ENCODE results near the gene CT47C1. TPM values are rescaled to one million over a fixed set of nuclear protein-coding genes. Genes with fewer than 3 reads are reported as not detected.

CT47C1 gene
- total and polyA plus RNA-seq, 10 of the 15 experiments (the other 5 are each of a cell fraction or from before 2014, with no cell fraction given), result not detected

- no TSS peak for BruUV-seq (replicated peaks)
- POLR2A ChIA-PET, result no interaction called here
- ATAC-seq (no peak), FAIRE-seq (no peak), DNase-seq (ENCODE audit: low read depth, low spot score) (no peak)
- H3K79me2 ChIP-seq (ENCODE audit: control insufficient read depth, insufficient read depth, low read length), result no peaks in the 10 kb centered on the region
- H3K9me3 ChIP-seq (replicated peaks; ENCODE audit: control insufficient read depth, insufficient read depth, low read length), result no peaks in the 10 kb centered on the region
- no peaks in the 10 kb centered on the region for H3K4me1 ChIP-seq (ENCODE audit: control insufficient read depth, insufficient read depth, low read length)
- H3K27me3 ChIP-seq (replicated peaks in 1 of 2; ENCODE audit: control insufficient read depth in 2 of 2, insufficient read depth in 2 of 2, low read length in 1 of 2), result peaks cover 0 to 2% of the 10 kb centered on the region in 2 experiments; a peak in 2 of 4 replicates
- intact Hi-C loops (cut with micrococcal nuclease; ENCODE audit: unreplicated experiment), result no loop called here
- CTCF ChIA-PET, result interaction anchor here (0.6 kb wide), 1 partner anchor 377 kb away, joined by 3 read pairs; no protein-coding TSS in a partner anchor
- WGBS (ENCODE audit: insufficient coverage, insufficient replicate concordance, low lambda C conversion rate, missing lambda C conversion rate), result 33% methylated on average over 6 of the region's 6 CpGs
- SMC1A ChIA-PET (ENCODE audit: uncharacterized antibody, unreplicated experiment), result interaction anchor here (0.7 to 1.0 kb wide), 2 partner anchors 9 to 57 kb away, joined by 3 to 4 read pairs; no protein-coding TSS in a partner anchor
- H3K4me3 ChIP-seq, result no peak overlapping the region
- H3K9ac ChIP-seq (ENCODE audit: control insufficient read depth, insufficient read depth, low read length), result no peak overlapping the region
- RAD21 ChIA-PET (ENCODE audit: unreplicated experiment), result no interaction called here
- no peak overlapping the region for H3K4me2 ChIP-seq (ENCODE audit: control insufficient read depth, insufficient read depth)
- TF ChIP-seq MXI1 (IDR thresholded peaks at IDR 0.05; ENCODE audit: low read depth, low read length), result no peak
- no peak for TF ChIP-seq RFX5 (IDR thresholded peaks at IDR 0.05; ENCODE audit: low read depth, low read length)
- TF ChIP-seq, protein P1, sequence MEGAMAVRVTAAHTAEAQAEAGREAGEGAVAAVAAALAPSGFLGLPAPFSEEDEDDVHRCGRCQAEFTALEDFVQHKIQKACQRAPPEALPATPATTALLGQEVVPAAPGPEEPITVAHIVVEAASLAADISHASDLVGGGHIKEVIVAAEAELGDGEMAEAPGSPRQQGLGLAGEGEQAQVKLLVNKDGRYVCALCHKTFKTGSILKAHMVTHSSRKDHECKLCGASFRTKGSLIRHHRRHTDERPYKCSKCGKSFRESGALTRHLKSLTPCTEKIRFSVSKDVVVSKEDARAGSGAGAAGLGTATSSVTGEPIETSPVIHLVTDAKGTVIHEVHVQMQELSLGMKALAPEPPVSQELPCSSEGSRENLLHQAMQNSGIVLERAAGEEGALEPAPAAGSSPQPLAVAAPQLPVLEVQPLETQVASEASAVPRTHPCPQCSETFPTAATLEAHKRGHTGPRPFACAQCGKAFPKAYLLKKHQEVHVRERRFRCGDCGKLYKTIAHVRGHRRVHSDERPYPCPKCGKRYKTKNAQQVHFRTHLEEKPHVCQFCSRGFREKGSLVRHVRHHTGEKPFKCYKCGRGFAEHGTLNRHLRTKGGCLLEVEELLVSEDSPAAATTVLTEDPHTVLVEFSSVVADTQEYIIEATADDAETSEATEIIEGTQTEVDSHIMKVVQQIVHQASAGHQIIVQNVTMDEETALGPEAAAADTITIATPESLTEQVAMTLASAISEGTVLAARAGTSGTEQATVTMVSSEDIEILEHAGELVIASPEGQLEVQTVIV (IDR thresholded peaks at IDR 0.05; ENCODE audit: borderline replicate concordance, partially characterized antibody), result no peak
- no peak for TF ChIP-seq NR2C2 (IDR thresholded peaks at IDR 0.05; ENCODE audit: borderline replicate concordance, control insufficient read depth, insufficient read length, low read depth)
- TF ChIP-seq, protein P2, sequence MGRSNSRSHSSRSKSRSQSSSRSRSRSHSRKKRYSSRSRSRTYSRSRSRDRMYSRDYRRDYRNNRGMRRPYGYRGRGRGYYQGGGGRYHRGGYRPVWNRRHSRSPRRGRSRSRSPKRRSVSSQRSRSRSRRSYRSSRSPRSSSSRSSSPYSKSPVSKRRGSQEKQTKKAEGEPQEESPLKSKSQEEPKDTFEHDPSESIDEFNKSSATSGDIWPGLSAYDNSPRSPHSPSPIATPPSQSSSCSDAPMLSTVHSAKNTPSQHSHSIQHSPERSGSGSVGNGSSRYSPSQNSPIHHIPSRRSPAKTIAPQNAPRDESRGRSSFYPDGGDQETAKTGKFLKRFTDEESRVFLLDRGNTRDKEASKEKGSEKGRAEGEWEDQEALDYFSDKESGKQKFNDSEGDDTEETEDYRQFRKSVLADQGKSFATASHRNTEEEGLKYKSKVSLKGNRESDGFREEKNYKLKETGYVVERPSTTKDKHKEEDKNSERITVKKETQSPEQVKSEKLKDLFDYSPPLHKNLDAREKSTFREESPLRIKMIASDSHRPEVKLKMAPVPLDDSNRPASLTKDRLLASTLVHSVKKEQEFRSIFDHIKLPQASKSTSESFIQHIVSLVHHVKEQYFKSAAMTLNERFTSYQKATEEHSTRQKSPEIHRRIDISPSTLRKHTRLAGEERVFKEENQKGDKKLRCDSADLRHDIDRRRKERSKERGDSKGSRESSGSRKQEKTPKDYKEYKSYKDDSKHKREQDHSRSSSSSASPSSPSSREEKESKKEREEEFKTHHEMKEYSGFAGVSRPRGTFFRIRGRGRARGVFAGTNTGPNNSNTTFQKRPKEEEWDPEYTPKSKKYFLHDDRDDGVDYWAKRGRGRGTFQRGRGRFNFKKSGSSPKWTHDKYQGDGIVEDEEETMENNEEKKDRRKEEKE (IDR thresholded peaks at IDR 0.05), result no peak
- no peak for TF ChIP-seq PAX5 (IDR thresholded peaks at IDR 0.05; ENCODE audit: borderline replicate concordance, low read depth, low read length)
- no peak for TF ChIP-seq TCF7 (IDR thresholded peaks at IDR 0.05; ENCODE audit: borderline replicate concordance)
- TF ChIP-seq SIN3A (IDR thresholded peaks at IDR 0.05; ENCODE audit: low read depth, low read length), result no peak
- TF ChIP-seq NRF1 (conservative IDR thresholded peaks at IDR 0.05; ENCODE audit: low read depth, low read length), result no peak
- TF ChIP-seq RB1 (IDR thresholded peaks at IDR 0.05; ENCODE audit: borderline replicate concordance), result no peak
- no peak for TF ChIP-seq NBN (IDR thresholded peaks at IDR 0.05)
- in situ Hi-C loops (cut with MboI), result loop anchor here (10.0 kb wide), 1 partner anchor 218 kb away; no protein-coding TSS in a partner anchor
- no peak overlapping the region for H2AFZ ChIP-seq (ENCODE audit: control insufficient read depth, low read depth, low read length)
- H4K20me1 ChIP-seq (ENCODE audit: control insufficient read depth, insufficient read depth), result no peaks in the 10 kb centered on the region
- H3K36me3 ChIP-seq (ENCODE audit: control insufficient read depth in 2 of 2, insufficient read depth in 2 of 2, low read length in 1 of 2), result no peaks in the 10 kb centered on the region
- H3K27ac ChIP-seq (ENCODE audit: control insufficient read depth, insufficient read depth), result no peak overlapping the region
Observed at GRCh38 chrX:119062750-119063374, 9.9 kb upstream of the CT47C1 start.
